Panc1 (cell line): ENCODE data around the gene STMN1.

ENCODE experiments used
- CTCF ChIP-seq: fragments of 450-650 bp; IDR thresholded peaks from 2 replicates; pipeline ENCODE4 v1.5.1; 2017; ENCODE audit warnings: mild to moderate bottlenecking
- REST ChIP-seq, 2 experiments: IDR thresholded peaks; 2 replicates each; pipeline ENCODE4 v1.6.1; 2011 to 2012; ENCODE audit warnings: low read depth in 2 of 2, control low read depth in 1 of 2, low read length in 1 of 2, mild to moderate bottlenecking in 1 of 2, moderate library complexity in 1 of 2; ENCODE audit not compliant: insufficient read depth in 1 of 2
- SIN3A ChIP-seq: IDR thresholded peaks from 2 replicates; pipeline ENCODE4 v1.6.1; 2012; ENCODE audit warnings: low read depth, mild to moderate bottlenecking, low read length, moderate library complexity, borderline replicate concordance; ENCODE audit not compliant: insufficient read depth
- TCF7L2 ChIP-seq: IDR thresholded peaks from 2 replicates; pipeline ENCODE4 v1.6.1; 2011; ENCODE audit warnings: mild to moderate bottlenecking, low read depth, low read length, inconsistent platforms

- no peak for TF ChIP-seq CTCF
- no peak for TF ChIP-seq TCF7L2
- no peak for TF ChIP-seq SIN3A
- no peak for TF ChIP-seq REST (IDR thresholded peaks at IDR 0.05; ENCODE audit: insufficient read depth in 1 of 2, low read depth in 2 of 2, low read length in 1 of 2)
Measured at GRCh38 chr1:25854554-25854953, 51.7 kb downstream of the STMN1 start.
